ENCODE results near the gene ABCA10. TPM values are rescaled to one million over a fixed set of nuclear protein-coding genes. Genes with fewer than 3 reads are reported as not detected.
"Not testable (repeated sequence)": the region's sequence is repeated elsewhere in the genome, so short reads cannot be mapped to it uniquely, and the experiment has no call there.

Gene ABCA10
- total RNA-seq, 1 experiment from 2014 or later = 0.47 TPM

- TF ChIP-seq EZH2phosphoT487 (IDR thresholded peaks at IDR 0.05; ENCODE audit: borderline replicate concordance, low read length) = no peak
- TF ChIP-seq EZH2 (IDR thresholded peaks at IDR 0.05; ENCODE audit: low read length, unreplicated experiment) = no peak
- TF ChIP-seq CTCF (conservative IDR thresholded peaks at IDR 0.05; ENCODE audit: low read depth, low read length) = no peak
- intact Hi-C loops (cut with micrococcal nuclease) = no loop called here
- peaks cover 4% of the 10 kb centered on the region for H3F3A ChIP-seq (ENCODE audit: low read length, unreplicated experiment)
- no peak overlapping the region for H3K4me3 ChIP-seq (ENCODE audit: low read length)
- H3K27me3 ChIP-seq (ENCODE audit: low read length) = no peaks in the 10 kb centered on the region
- no peak for ATAC-seq
- H2AFZ ChIP-seq (ENCODE audit: low read length) = no peak overlapping the region
- H3K36me3 ChIP-seq (ENCODE audit: low read depth, low read length) = no peaks in the 10 kb centered on the region
- H3K9me3 ChIP-seq (ENCODE audit: low read length) = no peaks in the 10 kb centered on the region
- no peaks in the 10 kb centered on the region for H3K79me2 ChIP-seq (ENCODE audit: low read length)
- H3K9ac ChIP-seq (ENCODE audit: low read length) = no peak overlapping the region
- no peak overlapping the region for H3K4me2 ChIP-seq (ENCODE audit: low read length)
- no TSS peak for BruUV-seq (replicated peaks)
- CTCF ChIA-PET = no interaction called here
- H3K27ac ChIP-seq (ENCODE audit: low read length) = no peak overlapping the region
- POLR2A ChIA-PET (ENCODE audit: unreplicated experiment) = no interaction called here
- H3K9me2 ChIP-seq (replicated peaks; ENCODE audit: low read length) = 0 out of 2 replicates have a peak, but pooled peaks cover 4% of the 10 kb centered on the region
- H3K4me1 ChIP-seq (ENCODE audit: insufficient read depth, low read length) = peaks cover 14% of the 10 kb centered on the region
- DNase-seq = no peak
- no peaks in the 10 kb centered on the region for H4K20me1 ChIP-seq (ENCODE audit: low read length)
These were observed 58.2 kb downstream of the ABCA10 start for GRCh38 chr17:69170377-69170776.

- POLR2A ChIA-PET (ENCODE audit: unreplicated experiment); ATAC-seq; H3K9me3 ChIP-seq (ENCODE audit: low read length); H2AFZ ChIP-seq (ENCODE audit: low read length); H3K79me2 ChIP-seq (ENCODE audit: low read length); H3F3A ChIP-seq (ENCODE audit: low read length, unreplicated experiment); H3K9me2 ChIP-seq (replicated peaks; ENCODE audit: low read length); H3K9ac ChIP-seq (ENCODE audit: low read length); CTCF ChIA-PET; intact Hi-C loops (cut with micrococcal nuclease); H3K4me3 ChIP-seq (ENCODE audit: low read length); H4K20me1 ChIP-seq (ENCODE audit: low read length); H3K27ac ChIP-seq (ENCODE audit: low read length); H3K4me2 ChIP-seq (ENCODE audit: low read length); H3K27me3 ChIP-seq (ENCODE audit: low read length); BruUV-seq (replicated peaks); DNase-seq; H3K4me1 ChIP-seq (ENCODE audit: insufficient read depth, low read length); H3K36me3 ChIP-seq (ENCODE audit: low read depth, low read length): not testable (repeated sequence)
These were observed 60.0 kb downstream of the ABCA10 start for GRCh38 chr17:69168642-69169041.

GRCh38 chr17:69166957-69167356 lies 61.7 kb downstream of the ABCA10 start:
- no peak for DNase-seq
- H3K9me3 ChIP-seq (ENCODE audit: low read length) = no peaks in the 10 kb centered on the region
- ChIA-PET CTCF (no interaction called here), POLR2A (ENCODE audit: unreplicated experiment) (no interaction called here)
- no peak overlapping the region for H2AFZ ChIP-seq (ENCODE audit: low read length)
- H3K27me3 ChIP-seq (ENCODE audit: low read length) = no peaks in the 10 kb centered on the region
- no peaks in the 10 kb centered on the region for H3K4me1 ChIP-seq (ENCODE audit: insufficient read depth, low read length)
- no peaks in the 10 kb centered on the region for H3K9me2 ChIP-seq (replicated peaks; ENCODE audit: low read length)
- no peak overlapping the region for H3K9ac ChIP-seq (ENCODE audit: low read length)
- no peak for ATAC-seq
- H3F3A ChIP-seq (ENCODE audit: low read length, unreplicated experiment) = no peaks in the 10 kb centered on the region
- no peaks in the 10 kb centered on the region for H3K36me3 ChIP-seq (ENCODE audit: low read depth, low read length)
- no TSS peak for BruUV-seq (replicated peaks)
- no peak overlapping the region for H3K27ac ChIP-seq (ENCODE audit: low read length)
- H3K4me3 ChIP-seq (ENCODE audit: low read length) = no peak overlapping the region
- intact Hi-C loops (cut with micrococcal nuclease) = no loop called here
- TF ChIP-seq CTCF (conservative IDR thresholded peaks at IDR 0.05; ENCODE audit: low read depth, low read length) = no peak
- no peak for TF ChIP-seq EZH2 (IDR thresholded peaks at IDR 0.05; ENCODE audit: low read length, unreplicated experiment)
- TF ChIP-seq EZH2phosphoT487 (IDR thresholded peaks at IDR 0.05; ENCODE audit: borderline replicate concordance, low read length) = no peak
- H3K79me2 ChIP-seq (ENCODE audit: low read length) = no peaks in the 10 kb centered on the region
- no peak overlapping the region for H3K4me2 ChIP-seq (ENCODE audit: low read length)
- no peaks in the 10 kb centered on the region for H4K20me1 ChIP-seq (ENCODE audit: low read length)
